NCI-H345 treated with DMSO at 0.1 percent for 48 hours (cell line): ENCODE data around the gene TIMD4.
"Not testable (repeated sequence)": the region's sequence is repeated elsewhere in the genome, so short reads cannot be mapped to it uniquely, and the experiment has no call there.

Experiments
- DNase-seq: peaks from one replicate; lab custom pipeline; 2025; ENCODE audit not compliant: unreplicated experiment; lab: John Stamatoyannopoulos, UW

TIMD4 gene

GRCh38 chr5:156963125-156963524 is at the start of gene TIMD4:
TSS of gene TIMD4 (minus strand) at chr5:156963226. CDS start at chr5:156963198, 28 bp downstream.
- DNase-seq = no peak

GRCh38 chr5:157006262-157006661 is 43.2 kb upstream of the TIMD4 start:
- DNase-seq = no peak

GRCh38 chr5:157004893-157005551 is 42.0 kb upstream of the TIMD4 start:
- DNase-seq = no peak

- DNase-seq = no peak
Measured at GRCh38 chr5:156991714-156992113, 28.7 kb upstream of the TIMD4 start.

GRCh38 chr5:156984064-156984463 is 21.0 kb upstream of the TIMD4 start:
- no peak for DNase-seq

GRCh38 chr5:156981481-156981880 is 18.5 kb upstream of the TIMD4 start:
- DNase-seq = no peak

- DNase-seq = no peak
Measured at GRCh38 chr5:156974328-156974727, 11.3 kb upstream of the TIMD4 start.

GRCh38 chr5:156971848-156972525 is 9.0 kb upstream of the TIMD4 start:
- DNase-seq = no peak

- no peak for DNase-seq
Measured at GRCh38 chr5:156971415-156971814, 8.4 kb upstream of the TIMD4 start.

- DNase-seq = not testable (repeated sequence)
Measured at GRCh38 chr5:156967386-156967785, 4.4 kb upstream of the TIMD4 start.

- no peak for DNase-seq
Measured at GRCh38 chr5:156956321-156956720, 6.7 kb downstream of the TIMD4 start.

- no peak for DNase-seq
Measured at GRCh38 chr5:156951359-156951758, 11.7 kb downstream of the TIMD4 start.

- no peak for DNase-seq
Measured at GRCh38 chr5:156950716-156951115, 12.3 kb downstream of the TIMD4 start.

- no peak for DNase-seq
Measured at GRCh38 chr5:156949424-156949823, 13.6 kb downstream of the TIMD4 start.

- no peak for DNase-seq
Measured at GRCh38 chr5:156947925-156948324, 15.1 kb downstream of the TIMD4 start.

- DNase-seq = no peak
Measured at GRCh38 chr5:156942064-156942463, 21.0 kb downstream of the TIMD4 start.

GRCh38 chr5:156940462-156940861 is 22.6 kb downstream of the TIMD4 start:
- not testable (repeated sequence) for DNase-seq

GRCh38 chr5:156936972-156937371 is 26.1 kb downstream of the TIMD4 start:
- no peak for DNase-seq

GRCh38 chr5:156934450-156935211 is 28.4 kb downstream of the TIMD4 start:
- DNase-seq = peak; percentile 6

GRCh38 chr5:156929366-156929948 is 33.6 kb downstream of the TIMD4 start:
- no peak for DNase-seq

GRCh38 chr5:156927545-156927944 is 35.5 kb downstream of the TIMD4 start:
- DNase-seq = no peak

- not testable (repeated sequence) for DNase-seq
Measured at GRCh38 chr5:156925767-156926166, 37.3 kb downstream of the TIMD4 start.
